ENCODE measurements around the gene FANCI.
A peak's percentile ranks its signal among the peaks of the same experiment; 100 is the strongest.

Gene FANCI

DNA sequence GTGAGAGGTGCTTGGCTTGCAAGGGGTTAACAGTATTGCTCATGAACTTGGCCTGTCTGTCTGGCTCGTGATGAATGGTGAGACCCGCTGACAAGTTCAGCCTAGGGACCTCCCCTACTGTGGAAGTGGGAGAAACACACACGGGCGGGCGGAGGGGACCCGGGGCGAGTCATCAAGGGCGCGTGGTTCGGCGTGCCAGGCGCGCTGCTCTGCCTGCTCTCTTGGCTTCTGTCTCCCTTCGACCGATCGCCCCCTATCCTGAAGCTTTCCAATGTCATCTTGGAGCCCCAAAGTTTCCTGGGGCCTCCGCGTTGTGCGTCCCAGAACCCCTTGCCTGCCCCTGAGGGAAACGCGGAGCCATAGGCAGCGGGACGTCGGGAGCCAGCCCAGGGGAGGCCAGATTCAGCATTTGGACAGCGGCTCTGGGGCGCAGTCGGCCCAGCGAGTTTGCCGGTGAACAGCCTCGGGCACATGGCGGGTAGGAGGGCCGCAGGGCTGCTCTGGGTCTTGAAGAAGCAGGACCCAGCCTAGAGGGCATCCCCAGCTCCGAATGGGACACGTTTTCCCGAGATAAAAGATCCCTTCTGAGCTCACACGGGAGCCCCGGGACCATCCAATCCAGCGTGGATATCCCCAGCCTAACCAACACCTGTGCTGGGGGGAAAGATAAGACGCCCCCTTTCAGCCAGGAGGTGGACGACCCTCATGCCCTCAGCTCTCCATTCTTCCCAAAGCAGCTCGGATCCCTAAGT lies 117.8 kb downstream of the FANCI start:
- TF ChIP-seq, protein P1, sequence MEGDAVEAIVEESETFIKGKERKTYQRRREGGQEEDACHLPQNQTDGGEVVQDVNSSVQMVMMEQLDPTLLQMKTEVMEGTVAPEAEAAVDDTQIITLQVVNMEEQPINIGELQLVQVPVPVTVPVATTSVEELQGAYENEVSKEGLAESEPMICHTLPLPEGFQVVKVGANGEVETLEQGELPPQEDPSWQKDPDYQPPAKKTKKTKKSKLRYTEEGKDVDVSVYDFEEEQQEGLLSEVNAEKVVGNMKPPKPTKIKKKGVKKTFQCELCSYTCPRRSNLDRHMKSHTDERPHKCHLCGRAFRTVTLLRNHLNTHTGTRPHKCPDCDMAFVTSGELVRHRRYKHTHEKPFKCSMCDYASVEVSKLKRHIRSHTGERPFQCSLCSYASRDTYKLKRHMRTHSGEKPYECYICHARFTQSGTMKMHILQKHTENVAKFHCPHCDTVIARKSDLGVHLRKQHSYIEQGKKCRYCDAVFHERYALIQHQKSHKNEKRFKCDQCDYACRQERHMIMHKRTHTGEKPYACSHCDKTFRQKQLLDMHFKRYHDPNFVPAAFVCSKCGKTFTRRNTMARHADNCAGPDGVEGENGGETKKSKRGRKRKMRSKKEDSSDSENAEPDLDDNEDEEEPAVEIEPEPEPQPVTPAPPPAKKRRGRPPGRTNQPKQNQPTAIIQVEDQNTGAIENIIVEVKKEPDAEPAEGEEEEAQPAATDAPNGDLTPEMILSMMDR (IDR thresholded peaks at IDR 0.05; ENCODE audit: control insufficient read depth, insufficient read depth, low read depth, low read length, missing control alignments): no peak
- DNase-seq (ENCODE audit: low read depth): peak; percentile 5
- H3K4me3 ChIP-seq (ENCODE audit: control insufficient read depth, low read depth, low read length): no peak overlapping the region

DNA sequence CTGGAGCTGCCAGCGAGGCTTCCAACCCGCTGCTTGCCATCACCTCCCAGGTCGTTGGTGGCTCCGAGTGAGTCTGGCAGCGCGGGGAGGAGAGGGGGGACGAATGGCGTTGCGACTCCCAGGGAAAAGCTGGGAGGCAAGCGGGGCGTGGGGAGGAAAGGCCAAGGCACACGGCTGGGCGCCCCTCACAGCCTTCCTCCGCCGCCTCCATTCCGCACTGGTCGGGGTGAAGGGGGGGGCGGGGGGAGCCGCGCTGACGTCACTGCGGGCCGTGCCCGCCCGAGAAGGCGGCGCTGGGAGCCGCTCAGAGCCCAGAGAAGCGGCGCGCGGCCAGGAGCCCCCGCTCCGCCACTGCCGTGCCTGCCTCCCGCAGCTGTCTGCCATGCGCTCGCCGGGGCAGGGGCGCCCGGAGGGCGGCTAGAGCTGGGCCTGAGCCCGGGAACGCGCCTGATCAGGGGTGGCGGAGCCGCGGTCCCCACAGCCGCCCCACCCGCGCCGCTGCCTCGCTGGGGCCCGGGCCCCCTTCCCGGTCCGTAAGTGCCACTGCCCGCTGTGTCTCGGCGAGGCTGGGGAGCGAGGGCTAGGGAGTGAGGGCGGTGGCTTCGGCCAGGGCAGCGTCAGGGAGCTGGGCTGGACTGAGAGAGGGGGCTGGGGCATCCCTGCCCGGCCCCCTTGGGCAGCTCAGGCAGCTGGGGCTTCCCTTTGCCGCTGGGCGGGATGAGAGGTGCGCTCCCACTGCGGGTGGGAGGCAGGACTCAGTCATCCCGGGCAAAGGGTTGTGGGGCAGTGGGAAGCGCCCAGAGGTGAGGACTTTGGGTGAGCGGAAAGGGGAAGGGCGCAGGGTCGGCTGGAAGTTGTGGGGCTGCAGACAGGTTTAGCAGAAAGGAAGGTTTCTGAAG lies 118.7 kb downstream of the FANCI start:
- no peak overlapping the region for H3K4me3 ChIP-seq (ENCODE audit: control insufficient read depth, low read depth, low read length)
- DNase-seq (ENCODE audit: low read depth): no peak
- TF ChIP-seq, protein P1 (IDR thresholded peaks at IDR 0.05; ENCODE audit: control insufficient read depth, insufficient read depth, low read depth, low read length, missing control alignments): no peak

DNA sequence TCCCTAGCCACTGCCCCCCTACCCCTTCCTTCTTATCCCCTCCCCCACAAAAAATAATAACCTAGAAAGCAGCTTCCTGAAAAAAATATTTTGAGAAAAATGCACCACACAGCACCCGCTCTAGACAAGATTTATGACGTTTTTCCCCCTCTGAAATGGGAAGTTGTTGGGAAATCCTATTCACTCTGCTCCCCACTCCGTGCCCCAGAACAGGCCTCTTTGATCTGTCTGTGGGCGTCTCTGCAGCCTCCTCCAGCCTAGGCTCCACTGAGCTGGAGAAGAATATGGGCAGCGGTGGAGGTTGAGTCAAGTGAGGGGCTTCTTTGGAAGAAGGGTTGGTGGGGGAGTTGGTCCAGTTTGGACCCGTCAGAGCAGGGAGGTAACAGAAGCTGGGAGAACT lies 119.4 kb downstream of the FANCI start:
- H3K4me3 ChIP-seq (ENCODE audit: control insufficient read depth, low read depth, low read length): no peak overlapping the region
- no peak for DNase-seq (ENCODE audit: low read depth)
- TF ChIP-seq, protein P1 (IDR thresholded peaks at IDR 0.05; ENCODE audit: control insufficient read depth, insufficient read depth, low read depth, low read length, missing control alignments): no peak

DNA sequence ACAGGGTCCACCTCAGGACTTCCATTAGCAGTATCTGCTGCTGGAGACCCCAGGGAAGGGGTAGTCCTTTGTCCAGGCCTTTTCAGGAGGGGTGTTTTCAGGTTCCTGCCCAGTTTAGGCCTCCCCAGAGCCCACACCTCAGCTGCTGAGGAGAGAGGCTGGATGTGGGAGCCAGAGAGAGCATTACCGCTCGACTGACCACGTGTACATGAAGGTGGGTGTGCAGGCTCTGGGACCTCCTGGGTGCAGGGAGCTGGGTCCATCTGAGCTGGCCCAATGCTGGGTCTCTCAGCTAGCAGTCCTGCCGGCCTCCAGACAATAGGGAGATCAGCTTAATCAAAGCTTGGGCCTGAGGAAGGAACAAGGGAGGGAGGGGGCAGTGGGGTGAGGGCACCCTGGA lies 120.0 kb downstream of the FANCI start:
- H3K4me3 ChIP-seq (ENCODE audit: control insufficient read depth, low read depth, low read length): no peak overlapping the region
- TF ChIP-seq, protein P1 (IDR thresholded peaks at IDR 0.05; ENCODE audit: control insufficient read depth, insufficient read depth, low read depth, low read length, missing control alignments): no peak
- DNase-seq (ENCODE audit: low read depth): no peak

DNA sequence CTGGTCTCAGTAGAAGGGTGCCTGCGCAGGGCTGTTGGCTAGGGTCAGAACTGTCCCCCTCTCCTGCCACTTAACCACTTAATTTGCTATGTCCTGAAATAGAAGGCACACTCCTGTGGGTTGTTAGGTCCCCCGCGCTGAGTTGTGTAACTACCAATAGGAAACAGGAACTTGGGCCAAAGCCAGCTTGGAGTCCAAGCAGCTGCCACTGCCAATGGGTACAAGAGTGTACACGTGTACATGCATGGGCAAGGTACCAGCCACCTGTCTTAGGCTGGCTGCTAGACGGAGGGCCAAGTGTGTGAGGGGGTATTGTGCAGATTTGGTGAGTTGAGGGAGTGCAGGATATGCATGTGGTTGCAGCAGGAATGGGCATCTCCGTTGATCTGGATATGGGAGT lies 120.6 kb downstream of the FANCI start:
- TF ChIP-seq, protein P1 (IDR thresholded peaks at IDR 0.05; ENCODE audit: control insufficient read depth, insufficient read depth, low read depth, low read length, missing control alignments): no peak
- DNase-seq (ENCODE audit: low read depth): no peak
- H3K4me3 ChIP-seq (ENCODE audit: control insufficient read depth, low read depth, low read length): no peak overlapping the region

DNA sequence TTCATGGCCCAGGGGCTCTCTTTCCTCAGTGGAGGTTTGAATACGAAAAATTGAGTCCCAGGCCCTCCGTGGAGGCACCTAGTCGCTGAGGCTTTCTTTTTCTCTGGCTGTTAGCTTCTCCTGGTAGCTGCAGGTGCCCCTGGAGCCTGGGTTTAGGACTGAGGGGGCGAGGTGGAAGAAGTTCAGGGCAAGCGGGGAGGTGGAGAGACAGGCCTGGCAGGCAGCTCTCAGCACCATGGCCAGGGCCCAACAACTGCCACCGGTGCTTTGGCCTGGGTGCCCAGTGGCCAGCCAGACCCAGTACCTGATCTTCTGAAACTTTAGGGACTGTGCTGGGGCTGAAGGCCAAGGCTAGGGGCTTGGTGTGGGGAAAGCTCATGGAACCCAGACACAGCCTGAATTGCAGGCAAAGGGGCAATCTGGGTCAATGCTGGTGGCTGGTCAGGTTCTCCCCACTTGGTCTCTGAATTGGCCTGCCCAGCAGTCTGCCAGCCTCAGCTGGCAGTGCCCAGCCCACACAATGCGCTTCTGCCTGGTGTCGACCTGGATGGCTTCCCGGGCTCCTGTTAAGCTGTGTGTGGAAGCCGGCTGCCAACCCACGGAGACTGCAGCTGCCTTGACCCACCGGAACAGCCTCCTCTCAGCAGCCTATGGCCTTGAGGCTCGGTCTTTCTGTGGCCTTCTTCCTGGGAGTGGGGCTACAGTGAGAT lies 121.1 kb downstream of the FANCI start:
- no peak for DNase-seq (ENCODE audit: low read depth)
- TF ChIP-seq, protein P1 (IDR thresholded peaks at IDR 0.05; ENCODE audit: control insufficient read depth, insufficient read depth, low read depth, low read length, missing control alignments): no peak
- H3K4me3 ChIP-seq (ENCODE audit: control insufficient read depth, low read depth, low read length): no peak overlapping the region
